22Rv1 (cell line): ENCODE measurements around the gene WSCD2.

Source experiments
- ZFX ChIP-seq: fragments of 450-650 bp; IDR thresholded peaks from 2 replicates; pipeline ENCODE4 v1.6.1; 2017; ENCODE audit warnings: antibody characterized with exemption, borderline replicate concordance
- TF ChIP-seq, protein P1 (sequence below): fragments of 450-650 bp; IDR thresholded peaks from 2 replicates; pipeline ENCODE4 v1.5.1; 2017; ENCODE audit warnings: mild to moderate bottlenecking

DNA sequence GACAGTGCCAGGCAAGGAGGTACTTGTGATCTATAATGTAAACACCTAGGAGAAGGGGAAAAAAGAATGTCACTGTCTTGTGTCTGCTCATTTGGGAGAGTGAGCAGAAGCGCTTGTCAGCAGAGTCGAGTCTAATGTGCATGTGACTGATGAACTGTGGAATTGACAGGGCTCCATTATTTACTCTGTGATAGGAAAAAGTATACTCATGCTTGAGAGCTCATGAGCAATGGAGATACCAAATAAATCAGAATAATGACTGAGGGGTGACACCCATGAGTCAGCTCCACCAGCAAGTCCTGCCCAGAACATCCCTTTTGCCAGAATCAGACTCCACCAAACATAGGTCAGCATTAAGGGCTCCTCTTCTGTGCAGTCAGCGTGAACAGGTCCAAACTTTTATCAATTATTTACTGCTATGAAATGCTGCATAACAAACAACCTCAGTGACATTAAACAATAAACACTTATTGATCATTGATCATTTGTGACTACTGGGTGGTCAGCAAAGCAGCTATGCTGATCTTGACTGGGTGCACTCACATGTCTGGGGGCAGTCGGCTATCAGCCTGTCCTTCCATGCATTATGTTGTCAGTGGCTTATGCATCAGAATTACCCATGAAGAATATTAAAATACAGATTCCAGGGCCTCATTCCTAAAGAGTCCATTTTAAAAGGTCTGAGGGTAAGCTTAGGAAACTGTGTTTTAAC is 29.2 kb upstream of the WSCD2 start:
- TF ChIP-seq, protein P1, sequence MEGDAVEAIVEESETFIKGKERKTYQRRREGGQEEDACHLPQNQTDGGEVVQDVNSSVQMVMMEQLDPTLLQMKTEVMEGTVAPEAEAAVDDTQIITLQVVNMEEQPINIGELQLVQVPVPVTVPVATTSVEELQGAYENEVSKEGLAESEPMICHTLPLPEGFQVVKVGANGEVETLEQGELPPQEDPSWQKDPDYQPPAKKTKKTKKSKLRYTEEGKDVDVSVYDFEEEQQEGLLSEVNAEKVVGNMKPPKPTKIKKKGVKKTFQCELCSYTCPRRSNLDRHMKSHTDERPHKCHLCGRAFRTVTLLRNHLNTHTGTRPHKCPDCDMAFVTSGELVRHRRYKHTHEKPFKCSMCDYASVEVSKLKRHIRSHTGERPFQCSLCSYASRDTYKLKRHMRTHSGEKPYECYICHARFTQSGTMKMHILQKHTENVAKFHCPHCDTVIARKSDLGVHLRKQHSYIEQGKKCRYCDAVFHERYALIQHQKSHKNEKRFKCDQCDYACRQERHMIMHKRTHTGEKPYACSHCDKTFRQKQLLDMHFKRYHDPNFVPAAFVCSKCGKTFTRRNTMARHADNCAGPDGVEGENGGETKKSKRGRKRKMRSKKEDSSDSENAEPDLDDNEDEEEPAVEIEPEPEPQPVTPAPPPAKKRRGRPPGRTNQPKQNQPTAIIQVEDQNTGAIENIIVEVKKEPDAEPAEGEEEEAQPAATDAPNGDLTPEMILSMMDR: no peak
- TF ChIP-seq ZFX: no peak
